ENCODE data around the gene TDRD1.
A peak's percentile ranks its signal among the peaks of the same experiment; 100 is the strongest.

The TDRD1 gene

GRCh38 chr10:114256822-114257221 is 77.7 kb downstream of the TDRD1 start:
- TF ChIP-seq GATA3 (IDR thresholded peaks at IDR 0.05; ENCODE audit: low read depth, low read length) (no peak), GATA2 (IDR thresholded peaks at IDR 0.05; ENCODE audit: low read depth, low read length) (no peak)

- TF ChIP-seq GATA3 (IDR thresholded peaks at IDR 0.05; ENCODE audit: low read depth, low read length): no peak
- no peak for TF ChIP-seq GATA2 (IDR thresholded peaks at IDR 0.05; ENCODE audit: low read depth, low read length)
These were observed 78.3 kb downstream of the TDRD1 start for GRCh38 chr10:114257498-114257897.

- TF ChIP-seq GATA2 (IDR thresholded peaks at IDR 0.05; ENCODE audit: low read depth, low read length) (no peak), GATA3 (IDR thresholded peaks at IDR 0.05; ENCODE audit: low read depth, low read length) (no peak)
These were observed 79.2 kb downstream of the TDRD1 start for GRCh38 chr10:114258274-114258840.

- no peak for TF ChIP-seq GATA3 (IDR thresholded peaks at IDR 0.05; ENCODE audit: low read depth, low read length)
- no peak for TF ChIP-seq GATA2 (IDR thresholded peaks at IDR 0.05; ENCODE audit: low read depth, low read length)
These were observed 80.7 kb downstream of the TDRD1 start for GRCh38 chr10:114259824-114260223.

- TF ChIP-seq GATA2 (IDR thresholded peaks at IDR 0.05; ENCODE audit: low read depth, low read length) (no peak), GATA3 (IDR thresholded peaks at IDR 0.05; ENCODE audit: low read depth, low read length) (no peak)
These were observed 81.2 kb downstream of the TDRD1 start for GRCh38 chr10:114260366-114260765.

GRCh38 chr10:114261076-114261475 is 81.9 kb downstream of the TDRD1 start:
- TF ChIP-seq GATA3 (IDR thresholded peaks at IDR 0.05; ENCODE audit: low read depth, low read length) (no peak), GATA2 (IDR thresholded peaks at IDR 0.05; ENCODE audit: low read depth, low read length) (no peak)

GRCh38 chr10:114262496-114262895 is 83.3 kb downstream of the TDRD1 start:
- TF ChIP-seq GATA3 (IDR thresholded peaks at IDR 0.05; ENCODE audit: low read depth, low read length) (no peak), GATA2 (IDR thresholded peaks at IDR 0.05; ENCODE audit: low read depth, low read length) (no peak)

GRCh38 chr10:114265392-114266053 is 86.4 kb downstream of the TDRD1 start:
- no peak for TF ChIP-seq GATA3 (IDR thresholded peaks at IDR 0.05; ENCODE audit: low read depth, low read length)
- no peak for TF ChIP-seq GATA2 (IDR thresholded peaks at IDR 0.05; ENCODE audit: low read depth, low read length)

- TF ChIP-seq GATA2 (IDR thresholded peaks at IDR 0.05; ENCODE audit: low read depth, low read length) (peak; percentile 47), GATA3 (IDR thresholded peaks at IDR 0.05; ENCODE audit: low read depth, low read length) (no peak)
These were observed 87.4 kb downstream of the TDRD1 start for GRCh38 chr10:114266521-114266920.

- TF ChIP-seq GATA3 (IDR thresholded peaks at IDR 0.05; ENCODE audit: low read depth, low read length) (no peak), GATA2 (IDR thresholded peaks at IDR 0.05; ENCODE audit: low read depth, low read length) (no peak)
These were observed 92.1 kb downstream of the TDRD1 start for GRCh38 chr10:114271075-114271778.

- TF ChIP-seq GATA2 (IDR thresholded peaks at IDR 0.05; ENCODE audit: low read depth, low read length): no peak
- no peak for TF ChIP-seq GATA3 (IDR thresholded peaks at IDR 0.05; ENCODE audit: low read depth, low read length)
These were observed 92.6 kb downstream of the TDRD1 start for GRCh38 chr10:114271779-114272167.

- TF ChIP-seq GATA3 (IDR thresholded peaks at IDR 0.05; ENCODE audit: low read depth, low read length): no peak
- no peak for TF ChIP-seq GATA2 (IDR thresholded peaks at IDR 0.05; ENCODE audit: low read depth, low read length)
These were observed 93.5 kb downstream of the TDRD1 start for GRCh38 chr10:114272696-114273095.

- TF ChIP-seq GATA3 (IDR thresholded peaks at IDR 0.05; ENCODE audit: low read depth, low read length) (no peak), GATA2 (IDR thresholded peaks at IDR 0.05; ENCODE audit: low read depth, low read length) (no peak)
These were observed 94.8 kb downstream of the TDRD1 start for GRCh38 chr10:114273910-114274309.

- no peak for TF ChIP-seq GATA3 (IDR thresholded peaks at IDR 0.05; ENCODE audit: low read depth, low read length)
- no peak for TF ChIP-seq GATA2 (IDR thresholded peaks at IDR 0.05; ENCODE audit: low read depth, low read length)
These were observed 95.7 kb downstream of the TDRD1 start for GRCh38 chr10:114274616-114275453.

Data from SH-SY5Y (cell line).